ENCODE data around the gene F5. TPM values are rescaled to one million over a fixed set of nuclear protein-coding genes. Genes with fewer than 3 reads are reported as not detected.

The F5 gene
- total RNA-seq, 2 experiments from 2014 or later: not detected

DNA sequence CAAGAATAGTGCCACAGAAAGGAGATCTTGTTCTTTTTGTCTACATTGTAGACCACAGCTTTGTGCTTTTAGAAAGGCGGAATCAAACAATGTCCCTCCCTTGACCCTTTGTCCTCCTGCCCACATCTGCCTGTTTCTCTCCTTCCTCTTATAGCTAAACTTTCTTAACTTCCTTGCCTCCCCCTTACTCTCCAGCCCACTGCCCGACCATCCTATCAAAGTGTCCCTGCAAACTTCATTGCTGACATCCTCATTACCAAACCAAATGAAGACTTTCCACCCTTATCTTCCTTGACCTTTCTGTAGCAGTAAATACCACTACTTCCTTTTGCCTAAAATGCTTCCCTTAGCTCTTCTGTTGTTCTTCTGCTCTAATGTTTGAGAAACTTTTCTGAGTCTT lies 38.6 kb upstream of the F5 start:
- no TSS peak for BruUV-seq (replicated peaks)
- H3K4me3 ChIP-seq (ENCODE audit: low read depth, low read length, poor library complexity, severe bottlenecking): no peak overlapping the region
- intact Hi-C loops (cut with micrococcal nuclease; ENCODE audit: unreplicated experiment): no loop called here

DNA sequence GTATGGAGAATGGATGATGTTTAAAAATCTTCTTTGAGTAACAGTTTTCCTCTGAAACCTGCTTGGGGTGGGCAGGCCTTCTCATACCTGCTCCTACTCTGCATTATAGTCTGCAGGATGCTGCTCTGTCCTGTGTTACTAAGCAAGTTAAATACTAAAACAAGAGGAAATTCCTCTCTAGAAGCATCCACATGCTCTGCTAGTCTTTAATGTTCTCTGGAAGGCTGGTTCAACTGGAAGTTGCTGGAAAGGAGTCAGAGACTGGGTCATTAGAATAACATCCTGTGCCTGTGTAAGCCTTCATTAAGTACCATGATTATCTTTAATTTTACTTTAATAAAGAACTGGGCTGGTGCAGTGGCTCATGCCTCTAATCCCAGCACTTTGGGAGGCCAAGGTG lies 37.8 kb upstream of the F5 start:
- no peak for DNase-seq (ENCODE audit: low spot score)
- no peaks in the 10 kb centered on the region for H3K9me3 ChIP-seq (ENCODE audit: low read length)
- H4K20me1 ChIP-seq (ENCODE audit: insufficient read depth, low read length): no peaks in the 10 kb centered on the region
- H3K4me3 ChIP-seq (ENCODE audit: low read depth, low read length, poor library complexity, severe bottlenecking): no peak overlapping the region
- POLR2A ChIA-PET: no interaction called here
- CTCF ChIA-PET (ENCODE audit: unreplicated experiment): no interaction called here
- no peak overlapping the region for H3K4me2 ChIP-seq (ENCODE audit: low read length)
- H3K4me1 ChIP-seq (ENCODE audit: insufficient read depth, low read length, poor library complexity, severe bottlenecking): no peaks in the 10 kb centered on the region
- TF ChIP-seq, protein P1, sequence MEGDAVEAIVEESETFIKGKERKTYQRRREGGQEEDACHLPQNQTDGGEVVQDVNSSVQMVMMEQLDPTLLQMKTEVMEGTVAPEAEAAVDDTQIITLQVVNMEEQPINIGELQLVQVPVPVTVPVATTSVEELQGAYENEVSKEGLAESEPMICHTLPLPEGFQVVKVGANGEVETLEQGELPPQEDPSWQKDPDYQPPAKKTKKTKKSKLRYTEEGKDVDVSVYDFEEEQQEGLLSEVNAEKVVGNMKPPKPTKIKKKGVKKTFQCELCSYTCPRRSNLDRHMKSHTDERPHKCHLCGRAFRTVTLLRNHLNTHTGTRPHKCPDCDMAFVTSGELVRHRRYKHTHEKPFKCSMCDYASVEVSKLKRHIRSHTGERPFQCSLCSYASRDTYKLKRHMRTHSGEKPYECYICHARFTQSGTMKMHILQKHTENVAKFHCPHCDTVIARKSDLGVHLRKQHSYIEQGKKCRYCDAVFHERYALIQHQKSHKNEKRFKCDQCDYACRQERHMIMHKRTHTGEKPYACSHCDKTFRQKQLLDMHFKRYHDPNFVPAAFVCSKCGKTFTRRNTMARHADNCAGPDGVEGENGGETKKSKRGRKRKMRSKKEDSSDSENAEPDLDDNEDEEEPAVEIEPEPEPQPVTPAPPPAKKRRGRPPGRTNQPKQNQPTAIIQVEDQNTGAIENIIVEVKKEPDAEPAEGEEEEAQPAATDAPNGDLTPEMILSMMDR (conservative IDR thresholded peaks at IDR 0.05; ENCODE audit: low read length): no peak
- no peak for TF ChIP-seq EZH2phosphoT487 (IDR thresholded peaks at IDR 0.05; ENCODE audit: borderline replicate concordance, low read depth, low read length)
- H3K79me2 ChIP-seq (ENCODE audit: insufficient read depth, low read depth, low read length): no peaks in the 10 kb centered on the region
- no peak overlapping the region for H2AFZ ChIP-seq (ENCODE audit: low read length)
- no TSS peak for BruUV-seq (replicated peaks)
- H3K27ac ChIP-seq (ENCODE audit: low read depth, low read length, poor library complexity, severe bottlenecking): no peak overlapping the region
- intact Hi-C loops (cut with micrococcal nuclease; ENCODE audit: unreplicated experiment): no loop called here
- no peaks in the 10 kb centered on the region for H3K9me2 ChIP-seq (ENCODE audit: insufficient read depth, low read length)
- no peaks in the 10 kb centered on the region for H3K36me3 ChIP-seq (ENCODE audit: insufficient read depth, low read length)

More for the DNA sequence above, 38.6 kb upstream of the F5 start:
- H3K9me3 ChIP-seq (ENCODE audit: low read length): no peaks in the 10 kb centered on the region
- no peaks in the 10 kb centered on the region for H3K36me3 ChIP-seq (ENCODE audit: insufficient read depth, low read length)
- DNase-seq (ENCODE audit: low spot score): no peak
- H2AFZ ChIP-seq (ENCODE audit: low read length): no peak overlapping the region
- no peak overlapping the region for H3K4me2 ChIP-seq (ENCODE audit: low read length)
- no peaks in the 10 kb centered on the region for H3K79me2 ChIP-seq (ENCODE audit: insufficient read depth, low read depth, low read length)
- H3K4me1 ChIP-seq (ENCODE audit: insufficient read depth, low read length, poor library complexity, severe bottlenecking): no peaks in the 10 kb centered on the region
- no peak overlapping the region for H3K27ac ChIP-seq (ENCODE audit: low read depth, low read length, poor library complexity, severe bottlenecking)
- no peaks in the 10 kb centered on the region for H3K9me2 ChIP-seq (ENCODE audit: insufficient read depth, low read length)
- POLR2A ChIA-PET: no interaction called here
- H4K20me1 ChIP-seq (ENCODE audit: insufficient read depth, low read length): no peaks in the 10 kb centered on the region
- TF ChIP-seq EZH2phosphoT487 (IDR thresholded peaks at IDR 0.05; ENCODE audit: borderline replicate concordance, low read depth, low read length): no peak
- TF ChIP-seq, protein P1 (conservative IDR thresholded peaks at IDR 0.05; ENCODE audit: low read length): no peak
- CTCF ChIA-PET (ENCODE audit: unreplicated experiment): no interaction called here

DNA sequence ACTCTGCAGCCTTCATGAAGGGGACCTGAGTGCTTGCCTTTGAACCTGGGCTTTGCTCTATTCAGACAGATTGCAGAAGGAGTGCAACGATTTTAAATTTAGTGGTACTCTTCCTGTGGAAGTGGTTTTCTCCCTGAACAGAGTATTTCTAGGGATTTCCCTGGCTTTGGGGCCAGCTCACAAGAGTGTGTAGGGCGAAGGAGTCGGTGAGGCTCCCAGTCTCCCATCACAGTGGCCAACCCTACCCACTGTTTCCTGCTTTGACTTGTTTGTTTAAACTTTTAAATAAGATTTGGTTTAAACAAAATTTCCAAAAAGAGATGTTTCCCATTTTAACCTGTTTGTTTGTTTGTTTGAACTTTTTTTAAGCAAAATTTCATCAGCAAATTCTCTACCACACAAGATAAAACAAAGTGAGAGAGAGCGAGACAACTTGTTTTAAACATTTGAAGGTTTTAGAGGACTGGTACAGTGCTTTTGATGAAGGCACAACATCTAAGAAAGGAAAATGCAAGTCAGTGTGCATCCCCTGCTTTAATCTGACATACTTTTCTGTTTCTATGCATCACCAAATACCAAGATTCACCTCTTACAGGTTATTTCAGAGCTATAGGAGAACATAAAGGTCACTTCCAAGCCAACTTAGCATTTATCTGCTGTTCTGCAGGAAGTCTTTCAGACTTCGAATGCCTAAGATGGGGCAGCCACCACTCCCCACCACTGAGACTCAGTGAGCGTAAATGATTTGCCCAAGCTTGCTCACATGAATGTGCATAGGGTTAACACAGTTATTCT lies 37.0 kb upstream of the F5 start:
- CTCF ChIA-PET (ENCODE audit: unreplicated experiment): no interaction called here
- Histone ChIP-seq H3K9me2 (ENCODE audit: insufficient read depth, low read length) (no peaks in the 10 kb centered on the region), H4K20me1 (ENCODE audit: insufficient read depth, low read length) (no peaks in the 10 kb centered on the region), H3K36me3 (ENCODE audit: insufficient read depth, low read length) (no peaks in the 10 kb centered on the region), H3K79me2 (ENCODE audit: insufficient read depth, low read depth, low read length) (no peaks in the 10 kb centered on the region), H3K9me3 (ENCODE audit: low read length) (no peaks in the 10 kb centered on the region), H3K4me2 (ENCODE audit: low read length) (no peak overlapping the region), H3K4me1 (ENCODE audit: insufficient read depth, low read length, poor library complexity, severe bottlenecking) (no peaks in the 10 kb centered on the region), H2AFZ (ENCODE audit: low read length) (no peak overlapping the region), H3K27ac (ENCODE audit: low read depth, low read length, poor library complexity, severe bottlenecking) (no peak overlapping the region), H3K4me3 (ENCODE audit: low read depth, low read length, poor library complexity, severe bottlenecking) (no peak overlapping the region)
- POLR2A ChIA-PET: interaction anchor here (0.6 kb wide), 2 partner anchors 99 to 198 kb away, joined by 3 read pairs; no protein-coding TSS in a partner anchor
- BruUV-seq (replicated peaks): no TSS peak
- TF ChIP-seq EZH2phosphoT487 (IDR thresholded peaks at IDR 0.05; ENCODE audit: borderline replicate concordance, low read depth, low read length): no peak
- TF ChIP-seq, protein P1 (conservative IDR thresholded peaks at IDR 0.05; ENCODE audit: low read length): no peak
- intact Hi-C loops (cut with micrococcal nuclease; ENCODE audit: unreplicated experiment): no loop called here
- DNase-seq (ENCODE audit: low spot score): no peak

Measured in OCI-LY7 (cell line).